Heart left ventricle (tissue), 16 donors: ENCODE data around the gene SGPL1. TPM values are rescaled to one million over a fixed set of nuclear protein-coding genes. Genes with fewer than 3 reads are reported as not detected.

ENCODE experiments used
- ATAC-seq, 4 donors: fragments of 200-7000 bp; cut with Tn5 transposase; one replicate each; pipeline ENCODE4 v1.9.1; 2020 to 2022; ENCODE audit warnings: moderate library complexity in 4 of 4, mild to moderate bottlenecking in 3 of 4, moderate number of reproducible peaks in 1 of 4
- DNase-seq, 5 donors: peaks; one replicate each; pipeline ENCODE4 v3.0.0-alpha.2; 2020
- H3K27ac ChIP-seq, 12 donors: fragments of 200-600 bp; sonication (generic) in 4 of 12; one replicate each; pipeline versions ENCODE4 v1.5.0 to v1.8.0; 2016 to 2022; ENCODE audit warnings: mild to moderate bottlenecking in 2 of 12
- H3K27me3 ChIP-seq, 9 donors: fragments of 200-600 bp; sonication (generic) in 2 of 9; one replicate each; pipeline versions ENCODE4 v1.5.1 to v1.8.0; 2016 to 2022; ENCODE audit warnings: mild to moderate bottlenecking in 3 of 9
- H3K36me3 ChIP-seq, 9 donors: fragments of 200-600 bp; sonication (generic) in 2 of 9; one replicate each; pipeline versions ENCODE4 v1.5.0 to v1.8.0; 2018 to 2022; ENCODE audit warnings: mild to moderate bottlenecking in 2 of 9
- H3K4me1 ChIP-seq, 12 donors: fragments of 200-600 bp; sonication (generic) in 4 of 12; one replicate each; pipeline versions ENCODE4 v1.5.0 to v1.8.0; 2016 to 2022; ENCODE audit warnings: mild to moderate bottlenecking in 3 of 12
- H3K4me3 ChIP-seq, 12 donors: fragments of 200-600 bp; sonication (generic) in 4 of 12; one replicate each; pipeline versions ENCODE4 v1.5.0 to v1.8.0; 2017 to 2022; ENCODE audit warnings: mild to moderate bottlenecking in 9 of 12, moderate library complexity in 4 of 12
- H3K9me3 ChIP-seq, 12 donors: fragments of 200-600 bp; sonication (generic) in 4 of 12; one replicate each; pipeline versions ENCODE4 v1.5.0 to v1.8.0; 2016 to 2022; ENCODE audit warnings: mild to moderate bottlenecking in 1 of 12
- CTCF ChIP-seq, 12 donors: fragments of 200-600 bp; sonication (generic) in 4 of 12; IDR thresholded peaks; one replicate each; pipeline versions ENCODE4 v1.5.0 to v1.8.0; 2018 to 2022; ENCODE audit warnings: antibody characterized with exemption in 12 of 12, mild to moderate bottlenecking in 5 of 12
- POLR2A ChIP-seq, 2 donors: fragments of 450-650 bp; IDR thresholded peaks; one replicate each; pipeline ENCODE4 v1.6.1; 2017; ENCODE audit warnings: antibody characterized with exemption in 2 of 2, mild to moderate bottlenecking in 2 of 2, moderate library complexity in 2 of 2
- WGBS, 4 donors: extraction: QIAGEN DNeasy Blood & Tissue Kit in 2 of 4; methylation state at CpG; one replicate each; pipeline versions ENCODE4 v1.1.5 to v1.1.7; 2013 to 2018; 5-methylcytosine and 5-hydroxymethylcytosine counted together
- intact Hi-C, 10 donors: fragments of 100-400 bp; cut with DNase I; formaldehyde crosslinking; loops; one replicate each; pipeline versions ENCODE4 v1.11.1 to v1.14.2; 2022
- polyA plus RNA-seq, 2 donors: library from polyadenylated mRNA; stranded (reverse); fragments of 200-250 nt; gene quantifications; one replicate each; pipeline ENCODE4 v1.2.3, GENCODE V29; 2013
- total RNA-seq, 9 donors: library from RNA; depleted of rRNA in 2 of 9; stranded (reverse); fragments of >200 nt in 2 of 9; fragmentation: NEBNext Ultra II Directional in 3 of 9; extraction: Animal tissue kit (Norgen Biotek cat#: 25700) in 3 of 9; gene quantifications; one replicate each; pipeline versions ENCODE4 v1.1.0 to v1.2.4, GENCODE V29; 2016 to 2023
- donor health status: ischemic (EF 13 %, LVEDD 7.1; RV severe dilation, severe dysfunction).
- donor health status: healthy with polysubstance abuse.
- donor health status: DM: no; HTN: yes; CAD: no.
- donor health status: DM: no; HTN: no; CAD: no.
- donor health status: ischemic (EF 25% LVEDD 6.9; RV normal size, moderate dysfunction).
- donor health status: ischemic (EF 25% LVEDD 5.7; RV mildly dilated, moderate dysfunction).
- donor health status: healthy.
- donor health status: DM: yes; HTN: yes; CAD: no.
- donor health status: ischemic (EF 35%, LVEDD 5.7; RV mildly dilated, moderate dysfunction).
- donor health status: nonischemic (EF 11% LVEDD 7.7; RV severe dilation, severe dysfunction).
- donor health status: DM: yes; HTN: yes; CAD: no.
- donor health status: PGD.
- donor health status: ischemic (EF 29% LVEDD 5.4; RV normal size, mild dysfunction).
- donor health status: nonischemic (EF 23%, LVEDD 6.1; RV moderate dilation, normal function).

SGPL1 gene
- total and polyA plus RNA-seq, 11 donors, result 2.9 to 32.3 (median 11.4) TPM

- Histone ChIP-seq H3K27ac (no peak overlapping the region), H3K4me3 (no peak overlapping the region), H3K36me3 (peaks cover 0 to 71% (median 41%) of the 10 kb centered on the region in 9 donors), H3K4me1 (peaks cover 0 to 25% (median 2%) of the 10 kb centered on the region in 12 donors), H3K9me3 (no peaks in the 10 kb centered on the region), H3K27me3 (no peaks in the 10 kb centered on the region)
- ATAC-seq (no peak), DNase-seq (no peak)
- no peak for TF ChIP-seq CTCF (IDR thresholded peaks at IDR 0.05)
- TF ChIP-seq POLR2A (IDR thresholded peaks at IDR 0.05), result no peak
- intact Hi-C loops, result no loop called here
- 88 to 99% (median 94%) methylated on average over 2 of the region's 2 CpGs for WGBS, 4 donors
Measured at GRCh38 chr10:70822076-70822820, 6.5 kb downstream of the SGPL1 start.

GRCh38 chr10:70827086-70827757 is 11.5 kb downstream of the SGPL1 start:
- Histone ChIP-seq H3K27ac (no peak overlapping the region), H3K4me3 (no peak overlapping the region), H3K9me3 (no peaks in the 10 kb centered on the region), H3K36me3 (peaks cover 0 to 33% (median 9%) of the 10 kb centered on the region in 9 donors), H3K27me3 (no peaks in the 10 kb centered on the region), H3K4me1 (peaks cover 0 to 33% (median 12%) of the 10 kb centered on the region in 12 donors)
- intact Hi-C loops, result loop anchor here in 1 of 10 donors (5.0 kb wide), 1 partner anchor 45 kb away; no protein-coding TSS in a partner anchor
- 85 to 90% (median 87%) methylated on average over 2 of the region's 2 CpGs for WGBS, 4 donors
- ATAC-seq, result no peak
- no peak for DNase-seq
- TF ChIP-seq POLR2A (IDR thresholded peaks at IDR 0.05) (no peak), CTCF (IDR thresholded peaks at IDR 0.05) (no peak)

DNA sequence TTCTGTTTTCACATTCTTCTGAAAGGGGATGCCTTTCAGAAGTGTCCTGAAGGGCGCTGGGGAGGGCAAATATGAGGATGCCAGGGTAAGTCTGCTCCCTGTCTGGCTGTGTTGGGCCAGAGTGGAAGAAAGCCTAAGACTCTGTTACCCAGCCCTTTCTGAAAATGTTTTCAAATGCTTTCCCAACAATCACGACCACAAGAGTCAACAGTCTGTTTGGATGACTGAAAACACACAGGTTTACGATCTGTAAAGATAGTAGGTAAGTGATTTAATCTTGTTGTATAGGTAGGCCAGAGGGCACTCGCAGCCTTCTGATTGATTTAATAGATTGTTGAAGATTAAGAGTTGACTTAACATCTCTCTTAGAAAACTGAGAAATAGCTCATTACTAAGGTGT is 13.2 kb downstream of the SGPL1 start:
- DNase-seq (no peak), ATAC-seq (no peak)
- H3K36me3 ChIP-seq, result peaks cover 0 to 29% (median 7%) of the 10 kb centered on the region in 9 donors
- no peaks in the 10 kb centered on the region for H3K27me3 ChIP-seq
- H3K27ac ChIP-seq, result peak overlapping the region in 7 of 12 donors; percentile 1 to 63 (median 43)
- intact Hi-C loops, result loop anchor here in 1 of 10 donors (5.0 kb wide), 1 partner anchor 43 kb away; no protein-coding TSS in a partner anchor
- no peak overlapping the region for H3K4me3 ChIP-seq
- no peaks in the 10 kb centered on the region for H3K9me3 ChIP-seq
- TF ChIP-seq CTCF (IDR thresholded peaks at IDR 0.05) (no peak), POLR2A (IDR thresholded peaks at IDR 0.05) (no peak)
- WGBS, 4 donors, result 70 to 78% (median 70%) methylated on average over 4 of the region's 4 CpGs
- peaks cover 0 to 50% (median 13%) of the 10 kb centered on the region in 12 donors for H3K4me1 ChIP-seq

DNA sequence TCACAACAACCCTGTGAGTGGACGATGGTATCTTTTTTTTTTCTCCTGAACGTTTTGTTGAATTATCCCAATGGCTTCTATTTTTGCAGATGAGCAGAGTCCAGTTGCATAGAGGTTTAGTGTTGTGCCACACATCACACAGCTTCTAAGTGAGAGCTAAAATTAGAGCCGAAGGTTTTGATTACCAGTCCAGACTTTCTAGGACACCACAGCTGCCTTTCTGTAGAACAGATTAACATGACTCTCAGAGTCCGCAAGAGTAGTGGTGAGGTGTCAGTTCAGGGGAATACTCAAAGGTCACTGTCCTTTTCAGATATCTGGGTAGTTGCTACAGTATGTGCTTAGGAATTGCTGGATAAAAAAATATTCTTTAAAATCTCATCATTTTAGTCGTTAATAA is 13.8 kb downstream of the SGPL1 start:
- H3K4me3 ChIP-seq, result no peak overlapping the region
- 43 to 50% (median 47%) methylated on average over 5 of the region's 5 CpGs for WGBS, 4 donors
- no peaks in the 10 kb centered on the region for H3K27me3 ChIP-seq
- no peak for DNase-seq
- H3K27ac ChIP-seq, result peak overlapping the region in 7 of 12 donors; percentile 1 to 63 (median 43)
- peaks cover 0 to 29% (median 4%) of the 10 kb centered on the region in 9 donors for H3K36me3 ChIP-seq
- TF ChIP-seq CTCF (IDR thresholded peaks at IDR 0.05), result no peak
- no peak for TF ChIP-seq POLR2A (IDR thresholded peaks at IDR 0.05)
- intact Hi-C loops, result loop anchor here in 1 of 10 donors (5.0 kb wide), 1 partner anchor 43 kb away; no protein-coding TSS in a partner anchor
- peaks cover 0 to 56% (median 13%) of the 10 kb centered on the region in 12 donors for H3K4me1 ChIP-seq
- H3K9me3 ChIP-seq, result no peaks in the 10 kb centered on the region
- peak; percentile 90 to 94 (median 93) for ATAC-seq
